GM18526 (cell line): ENCODE results near the gene C1orf21.

ENCODE experiments used
- POLR2A ChIP-seq: IDR thresholded peaks from 3 replicates; pipeline ENCODE4 v1.6.1; 2011; ENCODE audit not compliant: insufficient read length; ENCODE audit errors: extremely low read depth

The C1orf21 gene

GRCh38 chr1:184632415-184633175 is 245.8 kb downstream of the C1orf21 start:
- no peak for TF ChIP-seq POLR2A

- no peak for TF ChIP-seq POLR2A
Measured at GRCh38 chr1:184633785-184634184, 247.0 kb downstream of the C1orf21 start.

GRCh38 chr1:184634296-184634695 is 247.5 kb downstream of the C1orf21 start:
- no peak for TF ChIP-seq POLR2A

DNA sequence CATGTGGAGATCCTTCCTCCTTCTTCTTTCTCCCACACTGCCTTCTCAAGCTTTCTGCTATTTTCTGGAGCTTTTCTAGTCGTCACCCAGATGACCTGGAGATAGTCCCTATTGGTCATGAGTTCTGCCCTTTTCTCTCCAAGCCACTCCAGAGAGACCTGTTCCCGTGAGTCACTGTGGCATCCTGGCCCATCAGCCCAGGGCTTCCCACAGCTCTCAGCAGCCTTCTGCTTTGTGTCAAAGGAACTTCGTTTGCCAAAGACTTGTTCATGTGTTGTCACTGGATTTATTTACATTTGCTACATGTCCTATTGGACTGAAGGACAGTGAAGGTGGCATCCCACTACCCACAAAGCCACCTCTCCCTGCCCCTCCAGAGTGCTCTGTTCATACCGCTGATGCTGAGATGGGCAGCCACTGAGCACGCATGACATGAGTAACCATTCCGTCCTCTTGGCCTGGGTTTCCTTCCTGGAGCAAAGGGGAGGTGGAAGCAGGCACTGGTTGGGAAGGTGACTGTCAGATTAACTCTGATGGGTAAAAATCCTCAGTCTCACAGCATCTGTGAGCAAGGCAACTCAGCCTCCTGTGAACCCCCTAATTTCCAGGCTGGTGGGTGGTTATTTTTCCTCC is 248.6 kb downstream of the C1orf21 start:
- TF ChIP-seq POLR2A: no peak

- no peak for TF ChIP-seq POLR2A
Measured at GRCh38 chr1:184635980-184636431, 249.2 kb downstream of the C1orf21 start.

GRCh38 chr1:184637664-184638240 is 250.9 kb downstream of the C1orf21 start:
- TF ChIP-seq POLR2A: no peak

DNA sequence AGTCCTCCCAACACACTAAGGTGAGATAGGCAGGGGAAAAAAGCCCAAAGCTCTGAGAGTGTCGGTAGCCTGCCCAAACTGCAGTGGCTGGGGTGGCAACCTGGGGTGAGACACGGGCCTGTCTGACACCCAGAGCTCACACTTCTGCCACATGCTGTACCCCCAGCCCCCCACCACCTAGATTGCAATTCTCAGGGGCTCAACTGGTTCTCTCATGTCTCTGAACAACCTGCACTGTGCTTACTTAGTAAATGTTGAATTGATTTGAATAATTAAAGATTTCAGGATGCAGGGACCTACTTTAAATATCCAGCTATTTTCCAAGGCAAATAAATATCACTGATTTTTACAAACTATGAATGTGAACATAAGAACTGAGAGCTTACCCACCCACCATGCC is 252.4 kb downstream of the C1orf21 start:
- TF ChIP-seq POLR2A: no peak

DNA sequence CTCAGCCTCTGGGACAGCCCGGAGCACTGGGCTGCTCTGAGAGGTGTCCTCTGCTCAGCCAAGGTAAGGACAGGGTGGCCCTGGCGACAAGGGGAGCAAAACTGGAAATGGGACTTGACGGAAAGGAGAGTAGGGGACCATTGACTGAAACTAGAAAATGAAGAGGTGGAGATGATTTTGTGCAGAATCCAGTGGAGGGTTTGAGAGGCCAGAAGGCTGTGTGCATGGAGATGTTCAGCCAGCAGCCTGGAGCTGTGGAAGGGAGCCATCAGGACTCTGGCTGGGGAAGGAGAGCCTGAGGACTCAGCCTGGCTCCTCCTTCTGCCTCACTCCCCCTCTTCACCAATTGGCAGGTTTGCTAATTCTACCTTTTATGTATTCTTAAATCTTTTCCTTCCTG is 253.7 kb downstream of the C1orf21 start:
- TF ChIP-seq POLR2A: no peak

DNA sequence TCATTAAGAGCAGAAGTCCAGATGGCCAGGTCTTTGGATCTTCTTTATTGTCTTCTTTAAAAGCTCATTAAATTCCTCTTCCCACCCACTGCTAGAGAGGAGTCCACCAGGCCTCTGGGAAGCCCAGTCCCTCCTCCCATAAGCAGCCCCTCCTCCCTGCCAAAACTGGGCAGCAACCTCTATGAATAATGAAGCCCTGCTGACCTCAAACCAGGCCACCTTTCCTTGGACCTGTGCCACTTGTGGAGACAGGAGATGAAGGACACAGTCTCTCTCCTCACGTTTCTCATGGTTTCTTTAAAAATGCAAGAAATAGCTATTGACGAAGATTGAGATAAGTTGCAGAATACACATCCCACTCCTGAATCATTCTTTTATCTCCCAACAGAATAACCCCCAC is 255.1 kb downstream of the C1orf21 start:
- no peak for TF ChIP-seq POLR2A

- no peak for TF ChIP-seq POLR2A
Measured at GRCh38 chr1:184643661-184644060, 256.8 kb downstream of the C1orf21 start.

DNA sequence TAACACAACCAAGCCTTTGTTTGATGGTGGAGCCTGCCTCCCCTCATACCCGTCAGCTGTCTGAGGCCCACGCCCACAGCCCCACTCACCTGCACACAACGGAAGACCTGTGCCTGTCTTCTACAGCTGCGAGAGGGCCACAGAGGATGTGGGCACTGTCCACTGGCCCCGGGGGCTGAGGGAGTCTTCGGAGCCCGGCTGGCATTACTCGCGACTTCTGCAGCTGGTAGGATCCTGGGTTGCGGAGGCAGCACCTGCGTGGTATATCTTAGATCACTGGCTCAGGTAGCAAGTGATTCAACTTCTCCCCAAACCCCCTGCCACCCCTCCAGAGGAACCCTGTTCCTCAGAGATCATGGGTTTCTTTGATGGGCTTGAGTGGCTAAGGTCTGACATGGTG is 257.9 kb downstream of the C1orf21 start:
- no peak for TF ChIP-seq POLR2A

DNA sequence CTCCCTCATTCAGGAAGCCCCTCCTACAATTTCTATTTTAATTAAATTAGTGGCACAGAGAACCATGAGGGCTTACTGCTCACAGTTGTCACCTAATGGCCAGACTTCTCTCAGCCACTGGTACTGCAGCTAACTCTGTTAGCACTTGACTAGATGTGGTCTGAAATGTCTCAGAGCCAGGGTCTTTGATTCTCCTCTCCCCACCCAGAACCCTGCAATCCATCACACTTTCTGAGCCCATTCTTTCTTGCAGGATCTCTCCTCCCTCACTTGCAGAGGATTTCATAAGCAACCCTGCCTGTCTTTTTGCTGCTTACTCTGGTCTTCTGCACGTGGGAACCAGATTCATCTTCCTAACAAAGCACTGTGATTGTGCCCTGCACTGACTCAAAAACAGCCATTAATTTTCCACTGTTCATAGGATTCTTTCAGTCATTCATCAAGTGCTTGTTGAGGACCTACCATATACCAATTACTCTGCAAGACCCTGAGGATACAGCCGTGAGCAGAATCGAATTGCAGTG is 259.4 kb downstream of the C1orf21 start:
- no peak for TF ChIP-seq POLR2A

GRCh38 chr1:184646824-184647223 is 260.0 kb downstream of the C1orf21 start:
- TF ChIP-seq POLR2A: no peak

GRCh38 chr1:184647471-184647870 is 260.6 kb downstream of the C1orf21 start:
- no peak for TF ChIP-seq POLR2A

GRCh38 chr1:184648160-184648855 is 261.5 kb downstream of the C1orf21 start:
- TF ChIP-seq POLR2A: no peak

GRCh38 chr1:184648856-184649201 is 262.0 kb downstream of the C1orf21 start:
- no peak for TF ChIP-seq POLR2A
